OCI-LY7 (cell line): ENCODE measurements around the gene LSAMP.

Experiments used
- CTCF ChIP-seq: fragments of 200-600 bp; sonication (generic); conservative IDR thresholded peaks from 2 replicates; pipeline ENCODE4 v1.5.1; 2014; ENCODE audit warnings: mild to moderate bottlenecking, antibody characterized with exemption, low read length, moderate library complexity, mixed read lengths
- EZH2phosphoT487 ChIP-seq: fragments of 200-600 bp; sonication (generic); IDR thresholded peaks from 2 replicates; pipeline ENCODE4 v1.6.1; 2018; ENCODE audit warnings: low read depth, borderline replicate concordance, mild to moderate bottlenecking, mixed run types, antibody characterized with exemption, low read length, moderate library complexity, mixed read lengths

GRCh38 chr3:116341899-116342298, 103.4 kb downstream of the LSAMP start:
- TF ChIP-seq CTCF: no peak
- no peak for TF ChIP-seq EZH2phosphoT487
